Activated T-cell treated with anti-CD3 and anti-CD28 coated beads for 48 hours (primary cell): ENCODE results near the gene EGFL7.
"Not testable (repeated sequence)": the region's sequence is repeated elsewhere in the genome, so short reads cannot be mapped to it uniquely, and the experiment has no call there.

Experiments used
- DNase-seq: peaks from one replicate; pipeline ENCODE4 v3.0.0-alpha.2; 2020; ENCODE audit warnings: low read depth

Gene EGFL7

DNA sequence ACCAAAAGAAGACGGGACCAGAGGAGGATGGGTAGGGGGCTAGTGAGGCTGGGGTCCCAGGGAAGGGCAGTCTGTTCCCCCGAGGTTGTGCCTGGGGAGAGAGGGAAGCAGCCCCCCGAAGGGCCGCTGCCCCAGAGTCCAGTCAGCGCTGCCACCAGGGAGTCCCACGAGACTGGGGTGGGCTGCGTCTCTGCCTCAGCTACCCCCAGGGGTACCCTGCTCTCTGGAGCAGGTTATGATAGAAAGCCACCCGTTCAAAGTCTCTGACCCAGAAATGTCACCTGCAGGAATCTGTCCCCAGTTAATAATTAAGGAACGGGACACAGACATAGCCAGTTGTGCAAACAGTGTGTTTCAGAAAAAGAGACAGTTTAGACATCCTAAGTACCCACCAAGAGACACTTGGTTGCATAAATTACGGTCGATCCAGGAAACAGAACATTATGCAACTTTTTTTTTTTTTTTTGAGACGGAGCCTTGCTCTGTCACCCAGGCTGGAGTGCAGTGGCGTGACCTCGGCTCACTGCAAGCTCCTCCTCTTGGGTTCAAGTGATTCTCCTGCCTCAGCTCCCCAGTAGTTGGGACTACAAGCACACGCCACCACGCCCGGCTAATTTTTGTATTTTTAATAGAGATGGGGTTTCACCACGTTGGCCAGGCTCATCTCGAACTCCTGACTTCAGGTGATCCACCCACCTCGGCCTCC lies 35.3 kb downstream of the EGFL7 start:
- no peak for DNase-seq

DNA sequence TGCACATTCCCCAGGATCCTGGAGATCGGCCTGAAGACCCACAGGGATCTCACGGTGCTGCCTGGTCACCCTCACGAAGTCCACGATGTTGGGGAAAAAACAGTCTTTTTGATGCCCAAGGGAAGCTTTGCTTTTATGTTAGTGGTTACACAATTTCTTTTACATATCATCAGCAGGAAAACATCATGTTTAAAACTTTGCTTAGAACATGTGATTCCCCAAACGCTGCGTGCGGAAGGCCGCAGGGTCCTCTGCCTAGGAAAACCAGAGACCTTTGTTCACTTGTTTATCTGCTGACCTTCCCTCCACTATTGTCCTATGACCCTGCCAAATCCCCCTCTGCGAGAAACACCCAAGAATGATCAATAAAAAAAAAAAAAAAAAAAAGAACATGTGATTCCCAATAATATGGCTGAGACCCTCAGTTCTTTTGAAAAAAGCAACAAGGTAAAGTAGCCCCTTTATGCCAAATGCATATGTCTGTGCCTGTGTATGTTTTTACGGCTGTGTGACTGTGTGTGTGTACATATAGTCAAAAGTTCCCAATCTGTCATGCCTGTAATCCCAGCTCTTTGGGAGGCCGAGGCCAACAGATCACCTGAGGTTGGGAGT lies 36.0 kb downstream of the EGFL7 start:
- no peak for DNase-seq

DNA sequence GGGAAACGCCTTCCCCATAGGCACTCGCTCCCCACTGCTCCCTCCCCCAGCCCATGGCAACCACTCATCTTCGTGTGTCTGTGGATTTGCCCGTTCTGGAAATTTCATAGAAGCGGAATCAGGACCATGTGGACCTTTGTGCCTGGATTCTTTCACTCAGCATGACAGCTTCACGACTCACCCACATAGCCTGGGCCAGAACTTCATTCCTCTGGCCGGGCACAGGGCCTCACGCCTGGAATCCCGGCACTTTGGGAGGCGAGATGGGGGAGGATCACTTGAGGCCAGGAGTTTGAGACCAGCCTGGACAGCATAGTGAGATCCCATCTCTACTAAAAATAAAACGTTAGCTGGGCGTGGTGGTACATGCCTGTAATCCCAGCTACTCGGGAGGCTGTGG lies 37.6 kb downstream of the EGFL7 start:
- no peak for DNase-seq

DNA sequence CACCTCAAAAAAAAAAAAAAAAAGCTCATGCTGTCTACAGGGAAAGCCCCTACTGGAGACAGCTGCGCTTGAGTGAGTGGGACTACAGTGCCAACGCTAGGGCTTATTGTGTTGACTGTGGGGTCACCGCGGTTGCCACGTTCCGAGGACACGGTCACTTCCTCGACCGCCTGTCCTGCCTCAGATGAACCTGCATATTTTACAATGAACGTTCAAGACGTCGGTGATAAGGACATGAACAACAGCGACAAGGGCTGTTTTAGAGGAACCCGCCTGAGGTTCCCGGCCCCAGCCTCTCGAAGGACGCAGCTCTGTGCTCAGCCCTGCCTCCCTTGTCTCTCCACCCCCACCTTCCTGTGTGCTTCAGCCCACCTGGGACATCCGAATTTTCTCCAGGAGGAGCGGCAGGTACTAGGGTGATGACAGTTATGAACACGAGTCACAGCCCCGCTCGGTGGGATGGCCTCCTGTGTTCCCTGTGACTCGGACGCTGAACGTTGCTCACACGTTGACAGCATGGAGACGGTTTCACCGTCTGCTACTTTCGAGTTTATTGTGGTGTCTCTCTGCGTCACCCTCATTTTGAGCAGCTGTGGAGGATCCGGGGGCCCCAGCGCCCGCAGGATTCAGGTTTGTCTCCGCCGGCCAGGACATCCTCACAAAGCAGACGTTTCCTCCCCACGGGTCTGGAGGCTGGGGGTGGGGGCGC lies 38.4 kb downstream of the EGFL7 start:
- DNase-seq: peak; percentile 72

DNA sequence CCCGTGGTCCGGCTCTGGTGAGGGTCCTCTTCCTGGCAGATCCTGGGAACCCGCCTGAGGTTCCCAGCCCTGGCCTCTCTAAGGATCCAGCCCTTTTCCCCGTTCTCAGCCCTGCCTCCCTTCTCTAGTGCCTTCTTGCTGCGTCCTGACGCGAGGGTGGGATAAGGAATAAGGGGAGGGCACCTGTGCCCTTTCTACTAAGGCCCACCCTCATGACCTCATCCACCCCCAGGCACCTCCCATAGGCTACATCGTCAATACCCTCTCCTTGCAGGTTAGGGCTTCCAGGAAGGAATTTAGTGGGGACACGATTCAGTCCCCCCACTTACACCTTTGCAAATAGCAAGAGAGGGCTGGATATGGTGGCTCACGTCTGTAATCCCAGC lies 38.9 kb downstream of the EGFL7 start:
- no peak for DNase-seq

DNA sequence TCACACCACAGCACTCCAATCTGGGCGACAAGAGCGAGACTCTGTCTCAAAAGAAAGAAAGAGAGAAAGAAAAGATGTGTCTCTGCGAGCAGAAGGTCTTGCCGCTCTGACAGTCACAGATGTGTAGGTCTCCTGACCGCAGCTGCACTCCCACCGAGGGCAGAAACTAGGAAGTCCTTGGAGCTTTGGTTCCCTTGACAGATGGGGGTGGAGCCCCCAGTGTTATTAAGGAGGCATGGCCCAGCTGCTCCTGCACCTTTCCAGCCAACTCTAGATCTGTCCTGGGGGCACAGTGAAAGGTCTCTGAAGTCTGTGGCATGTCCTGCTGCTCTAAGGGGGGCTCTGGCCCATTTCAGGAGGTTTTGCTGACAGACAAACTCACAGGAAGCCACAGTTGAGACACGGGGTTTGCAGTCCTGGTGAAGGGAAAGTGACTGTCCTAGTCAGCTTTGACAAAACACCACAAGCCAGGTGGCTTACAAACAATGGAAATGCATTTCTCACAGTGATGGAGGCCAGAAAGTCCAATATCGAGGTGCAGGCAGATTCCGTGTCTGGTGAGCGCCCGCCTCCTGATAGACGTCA lies 40.7 kb downstream of the EGFL7 start:
- DNase-seq: no peak

DNA sequence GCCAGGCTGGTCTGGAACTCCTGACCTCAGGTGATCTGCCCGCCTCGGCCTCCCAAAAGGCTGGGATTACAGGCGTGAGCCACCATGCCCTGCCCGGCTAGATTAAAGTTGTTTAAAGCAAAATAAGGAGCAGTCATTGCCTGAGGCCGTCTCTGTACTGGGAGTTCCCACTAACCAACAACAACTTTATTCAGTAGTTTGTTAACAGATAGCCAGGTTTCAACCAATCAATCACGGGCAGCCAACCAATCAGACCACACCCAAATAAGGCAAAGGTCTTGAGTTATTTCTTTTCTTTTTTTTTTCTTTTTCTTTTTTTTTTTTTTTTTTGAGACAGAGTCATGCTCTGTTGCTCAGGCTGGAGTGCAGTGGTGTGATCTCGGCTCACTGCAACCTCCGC lies 42.0 kb downstream of the EGFL7 start:
- not testable (repeated sequence) for DNase-seq

DNA sequence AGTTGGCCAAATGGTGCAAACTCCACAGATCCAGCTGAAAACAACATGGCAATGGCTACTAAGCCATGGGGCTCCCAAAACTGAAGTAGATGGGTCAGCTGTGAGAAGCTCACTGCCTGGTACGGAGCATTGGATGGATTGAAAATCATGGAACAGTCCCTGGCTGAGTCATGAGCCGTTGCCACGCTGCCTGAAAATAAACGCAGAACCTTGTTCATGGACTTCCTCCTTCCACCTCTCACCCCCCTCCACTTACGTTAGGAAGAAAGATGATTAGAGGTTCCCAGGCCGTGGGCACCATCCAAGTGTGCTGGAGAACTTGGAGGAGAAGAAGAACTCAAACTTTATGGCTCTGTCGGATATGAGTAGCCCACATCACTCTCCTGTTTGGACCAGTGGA lies 42.8 kb downstream of the EGFL7 start:
- no peak for DNase-seq

DNA sequence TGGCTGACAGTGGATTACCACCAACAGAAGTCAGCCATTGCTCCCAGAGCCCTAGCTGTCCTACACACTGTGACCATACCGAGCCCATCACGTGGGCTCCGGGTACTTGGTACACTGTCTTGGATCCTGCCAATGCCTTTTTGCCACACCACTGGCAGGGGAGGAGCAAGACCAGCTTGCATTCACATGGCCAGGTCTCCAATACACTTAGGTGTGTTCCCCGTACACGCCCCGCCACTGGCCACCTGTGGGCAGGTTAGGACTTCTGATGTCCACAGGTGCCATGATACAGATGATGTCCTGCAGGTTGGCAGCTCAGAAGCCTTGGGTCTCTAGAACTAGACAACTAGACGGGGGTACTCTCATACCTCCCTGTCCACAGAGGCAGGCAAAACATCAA lies 44.3 kb downstream of the EGFL7 start:
- DNase-seq: no peak

DNA sequence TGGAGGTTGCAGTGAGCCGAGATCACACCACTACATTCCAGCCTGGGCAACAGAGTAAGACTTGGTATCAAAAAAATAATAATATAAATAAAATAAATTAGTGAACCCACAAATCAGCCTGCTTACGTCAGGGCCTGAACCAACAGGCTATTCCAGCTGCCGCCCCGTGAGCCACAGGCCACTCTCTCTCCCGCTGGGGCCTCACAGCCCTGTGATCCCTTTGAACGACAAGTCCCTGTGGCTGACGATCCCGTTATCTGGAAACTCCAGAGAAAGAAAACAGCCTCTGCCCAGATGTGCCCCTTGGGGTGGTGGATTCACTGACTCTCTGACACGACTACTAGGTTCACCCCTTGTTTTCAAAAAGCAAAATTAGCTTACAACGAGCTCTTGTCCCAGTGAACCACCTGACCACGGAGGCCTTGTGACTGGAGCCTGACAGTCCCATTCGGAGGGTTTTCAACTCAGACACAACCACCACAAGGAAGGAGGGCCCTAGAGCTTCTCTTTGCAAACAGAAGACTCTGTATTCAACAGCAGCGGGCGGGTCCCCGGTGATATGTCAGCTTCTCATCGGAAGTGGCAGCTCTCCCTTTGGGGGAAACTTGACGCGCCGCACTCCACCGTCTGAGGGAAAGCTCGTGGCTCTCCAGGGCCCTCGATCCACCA lies 45.3 kb downstream of the EGFL7 start:
- DNase-seq: no peak

DNA sequence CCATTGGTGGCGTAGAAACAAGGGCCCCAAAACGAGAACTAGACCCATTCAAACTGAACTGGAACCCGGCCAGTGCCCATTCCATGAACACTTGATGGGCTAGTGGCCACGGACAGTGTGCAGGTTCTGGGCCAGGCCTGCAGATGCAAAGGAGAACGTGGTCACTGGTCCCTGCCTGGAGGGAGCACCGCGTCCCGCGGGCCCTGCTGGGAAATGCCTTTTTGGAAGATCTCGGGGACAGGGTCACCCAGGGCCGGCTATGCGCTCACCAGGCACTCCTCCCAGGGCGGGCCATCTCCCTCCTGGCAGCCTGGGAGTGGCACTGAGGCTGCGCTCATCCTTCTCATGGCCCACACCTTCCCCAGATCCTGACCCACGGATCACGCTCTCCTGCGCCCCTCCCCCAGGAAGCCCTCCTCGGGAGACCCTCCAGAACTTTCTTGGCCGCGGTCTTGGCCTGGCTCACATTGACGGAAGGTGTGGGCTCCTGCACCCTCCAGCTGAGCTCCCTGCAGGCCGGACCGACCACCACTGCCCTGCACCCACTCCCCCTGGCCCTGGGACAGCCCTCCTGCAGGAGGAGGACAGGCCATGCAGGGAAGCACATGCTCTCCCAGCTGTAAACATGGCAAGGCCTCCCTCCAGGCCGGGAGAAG lies 46.9 kb downstream of the EGFL7 start:
- no peak for DNase-seq

DNA sequence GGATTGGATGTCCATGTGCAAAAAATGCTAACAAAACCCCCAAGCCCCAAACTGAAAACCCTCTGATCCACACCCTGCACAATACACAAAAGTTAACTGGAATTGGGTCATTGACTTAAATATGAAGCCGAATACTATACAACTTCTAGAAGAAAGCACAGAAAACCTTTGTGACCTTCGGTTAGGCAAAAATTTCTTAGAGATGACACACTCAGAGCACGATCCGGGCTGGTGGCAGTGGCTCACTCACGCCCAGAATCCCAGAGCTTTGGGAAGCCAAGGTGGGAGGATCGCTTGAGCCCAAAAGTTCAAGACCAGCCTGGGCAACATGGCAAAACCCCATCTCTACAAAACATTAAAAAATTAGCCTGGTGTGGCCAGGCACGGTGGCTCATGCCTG lies 47.8 kb downstream of the EGFL7 start:
- no peak for DNase-seq

DNA sequence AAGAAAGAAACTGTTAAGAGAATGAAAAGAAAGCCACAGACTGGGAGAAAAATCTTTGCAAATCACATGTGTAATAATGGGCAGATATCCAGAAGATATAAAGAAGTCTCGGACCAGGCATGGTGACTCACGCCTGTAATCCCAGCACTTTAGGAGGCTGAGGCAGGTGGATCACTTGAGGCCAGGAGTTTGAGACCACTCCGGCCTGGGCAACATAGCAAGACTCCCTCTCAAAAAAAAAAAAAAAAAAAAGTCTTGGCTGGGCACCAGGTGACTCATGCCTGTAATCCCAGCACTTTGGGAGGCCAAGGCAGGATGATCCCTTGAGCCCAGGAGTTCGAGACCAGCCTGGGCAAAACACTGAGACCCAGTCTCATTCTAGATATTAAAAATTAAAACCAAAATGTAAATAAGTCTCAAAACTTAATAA lies 48.5 kb downstream of the EGFL7 start:
- DNase-seq: not testable (repeated sequence)

DNA sequence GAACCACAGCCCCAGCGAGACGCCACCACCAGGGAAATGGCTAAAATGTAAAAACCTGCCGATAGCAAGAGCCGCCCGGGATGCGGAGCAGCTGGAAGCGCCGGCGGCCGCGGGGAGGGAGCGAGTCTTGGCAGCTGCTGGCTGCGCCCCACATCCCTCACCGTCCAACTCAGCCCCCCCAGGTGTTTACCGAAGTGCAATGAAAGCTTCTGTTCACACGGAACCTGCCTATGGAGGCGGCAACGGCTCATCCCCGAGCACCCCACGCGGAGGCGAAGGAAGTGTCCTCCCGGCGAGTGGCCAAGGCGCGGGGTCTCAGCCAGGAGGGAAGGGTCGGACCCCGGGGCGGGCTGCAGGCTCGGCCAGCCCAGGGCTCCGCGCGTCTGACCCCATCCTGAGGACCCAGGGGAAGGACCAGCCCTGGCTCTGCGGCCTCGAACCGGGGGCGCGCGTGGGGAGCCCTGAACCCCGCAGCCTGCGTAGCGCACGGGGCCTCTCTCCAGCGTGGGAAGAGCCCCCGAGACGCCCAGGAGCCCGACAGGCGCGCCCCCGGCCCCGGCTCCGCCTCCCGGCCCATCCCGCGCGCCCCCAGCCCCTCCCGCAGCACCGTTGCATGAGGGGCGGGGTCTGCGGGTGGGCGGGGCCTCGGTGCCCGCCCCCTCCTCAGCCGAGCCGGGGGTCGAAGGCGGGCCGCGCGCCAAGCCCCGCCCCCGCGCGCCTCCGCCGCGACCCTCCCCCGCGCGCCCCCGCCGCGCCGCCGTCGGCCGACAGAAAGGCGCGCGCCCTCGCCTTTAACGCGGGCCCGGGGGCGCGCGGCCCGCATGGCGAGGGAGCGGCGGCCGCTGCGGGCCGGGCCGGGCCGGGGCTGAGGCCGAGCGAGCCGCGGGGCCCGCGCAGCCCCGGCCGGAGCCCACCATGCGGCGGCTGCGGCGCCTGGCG lies 49.3 kb downstream of the EGFL7 start, which contains the start of gene DIPK1B:
TSS of gene DIPK1B (plus strand) at position 822 of the 939 bp plus-strand sequence. CDS start at position 916, 94 bp downstream.
- no peak for DNase-seq

DNA sequence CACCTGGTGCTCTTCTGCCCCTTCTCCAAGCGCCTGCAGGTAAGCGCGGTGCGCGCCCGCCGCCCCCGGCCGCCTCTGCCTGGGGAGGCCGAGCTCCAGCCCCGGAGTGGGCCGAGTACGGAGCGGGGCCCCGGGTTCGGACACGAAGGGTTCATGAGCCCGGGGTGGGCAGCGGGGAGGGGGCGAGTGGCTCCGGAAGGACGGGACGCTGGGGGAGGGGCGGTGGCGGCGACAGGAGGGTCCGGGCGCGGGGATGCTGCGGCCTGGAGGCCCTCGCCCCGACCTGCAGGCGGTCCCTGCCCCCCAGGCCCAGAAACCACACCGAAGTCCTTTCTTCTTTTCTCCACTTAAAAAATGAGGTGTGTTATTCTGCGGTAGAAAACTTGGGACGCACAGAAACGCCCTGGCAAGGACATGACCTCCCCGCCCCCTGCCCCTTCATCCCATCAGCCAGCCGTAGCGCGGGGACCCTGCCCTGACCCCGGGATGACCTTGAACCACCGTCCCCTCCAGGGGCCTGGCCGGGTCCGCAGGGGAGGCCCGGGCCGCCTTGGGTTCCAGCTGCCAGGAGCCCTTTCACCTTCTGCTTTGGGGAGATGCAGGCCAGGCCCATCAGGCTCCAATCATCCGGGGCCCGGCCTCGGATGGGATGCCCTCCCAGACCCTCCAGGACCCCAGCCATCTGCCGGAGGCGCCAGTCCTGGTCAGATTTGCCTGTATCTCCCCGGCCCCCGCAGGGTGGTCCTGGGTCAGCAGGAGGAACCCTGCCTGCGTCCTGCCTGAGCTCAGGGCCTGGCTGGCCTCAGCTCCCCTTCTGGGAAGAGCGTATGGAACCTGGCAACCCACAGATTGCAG lies 50.2 kb downstream of the EGFL7 start:
- no peak for DNase-seq

DNA sequence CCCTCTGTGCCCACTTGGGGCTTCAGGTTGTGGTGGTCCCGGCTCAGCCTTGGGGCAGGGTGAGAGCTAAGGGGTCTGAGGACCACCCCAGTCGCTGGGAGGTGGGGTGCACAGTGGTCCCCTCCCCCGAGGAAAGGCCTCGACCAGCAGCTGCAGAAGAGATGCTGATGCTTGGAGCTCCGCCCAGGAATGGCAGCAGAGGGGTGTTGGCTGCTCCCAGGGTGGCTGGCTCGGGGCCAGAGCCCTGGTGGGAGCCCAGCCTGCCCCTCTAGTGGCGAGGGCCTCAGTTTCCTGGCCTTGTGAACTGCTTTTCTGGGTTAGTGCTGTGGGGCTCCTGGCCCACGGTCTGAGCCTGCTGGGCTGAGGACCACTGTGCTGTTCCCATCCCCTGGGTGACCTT lies 50.8 kb downstream of the EGFL7 start:
- DNase-seq: no peak

DNA sequence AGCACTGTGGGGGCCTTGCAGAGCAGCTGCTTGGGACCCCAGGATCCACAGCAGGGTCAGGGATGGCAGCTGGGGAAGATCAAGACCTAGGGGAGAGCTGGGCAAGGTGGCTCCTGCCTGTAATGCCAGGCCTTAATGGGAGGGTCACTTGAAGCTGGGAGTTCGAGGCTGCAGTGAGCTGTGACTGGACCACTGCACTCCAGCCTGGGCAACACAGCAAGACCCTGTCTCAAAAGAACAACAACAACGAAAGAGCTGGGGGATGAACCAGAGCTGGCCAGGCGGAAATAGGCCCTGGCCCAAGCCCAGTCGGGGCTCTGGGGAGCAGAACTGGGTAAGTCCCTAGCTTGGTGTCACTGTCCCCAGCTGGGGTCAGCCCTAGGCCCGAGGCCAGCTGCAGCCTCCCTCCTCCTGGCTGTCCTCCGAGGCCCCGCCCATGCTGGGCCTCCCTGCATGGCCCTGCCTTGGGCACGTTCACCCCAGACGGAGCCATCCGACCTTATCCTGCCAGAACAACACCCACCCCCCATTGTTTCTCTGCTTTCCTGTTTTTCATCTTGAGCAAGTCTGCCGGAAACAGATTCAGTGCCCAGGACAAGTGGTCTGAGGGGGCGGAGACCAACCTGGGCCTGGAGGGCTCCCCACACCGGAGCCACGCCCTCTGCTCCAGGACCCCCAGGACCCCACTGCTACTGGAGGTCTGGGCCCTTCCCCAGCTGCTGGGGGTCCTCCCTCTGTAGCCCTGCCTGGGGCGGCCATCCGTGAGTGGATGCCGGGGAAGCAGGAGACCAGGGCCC lies 51.6 kb downstream of the EGFL7 start:
- DNase-seq: no peak

DNA sequence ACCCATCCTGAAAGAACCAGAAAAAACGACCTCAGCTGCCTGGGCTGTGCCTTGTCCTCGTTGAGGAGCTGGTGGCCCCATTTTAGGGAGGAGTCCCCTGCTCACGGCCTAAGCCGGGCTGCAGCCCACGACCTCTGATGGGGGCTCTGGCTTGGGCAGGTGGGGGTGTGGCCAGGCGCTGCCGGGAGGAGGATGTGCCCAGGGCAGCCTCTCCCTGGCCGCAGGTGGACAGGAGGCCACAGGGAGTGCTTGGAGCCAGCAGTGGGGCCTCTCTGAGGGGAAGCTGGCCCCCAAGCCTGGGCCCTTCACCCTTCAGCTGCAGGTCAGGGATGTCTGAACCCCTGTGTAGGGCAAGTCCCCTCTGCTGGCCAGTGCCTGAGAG lies 52.2 kb downstream of the EGFL7 start:
- no peak for DNase-seq

DNA sequence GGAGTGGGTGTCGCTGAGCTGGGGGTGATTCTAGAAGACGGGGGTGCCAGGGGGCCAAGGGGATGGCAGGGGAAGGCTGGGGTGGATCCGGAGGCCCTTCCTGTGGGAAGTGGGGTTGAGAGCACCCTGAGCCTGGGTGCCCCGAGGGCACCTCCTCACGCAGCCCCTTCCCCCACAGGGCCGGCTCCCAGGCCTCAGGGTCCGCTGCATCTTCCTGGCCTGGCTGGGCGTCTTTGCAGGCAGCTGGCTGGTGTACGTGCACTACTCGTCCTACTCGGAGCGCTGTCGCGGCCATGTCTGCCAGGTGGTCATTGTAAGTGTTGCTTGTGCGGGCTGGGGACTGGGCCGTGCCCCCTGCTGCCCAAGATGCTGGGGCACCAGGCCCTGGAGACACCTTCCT lies 54.7 kb downstream of the EGFL7 start:
- no peak for DNase-seq
